Mammary epithelial cell (primary cell): Measurements from ENCODE around the gene TCF15.

Experiments used
- CTCF ChIP-seq, 2 donors: IDR thresholded peaks in 1 of 2; conservative IDR thresholded peaks in 1 of 2; 2 replicates each; pipeline ENCODE4 v1.5.1; 2011 to 2012; ENCODE audit warnings: inconsistent platforms in 2 of 2, low read length in 2 of 2, mild to moderate bottlenecking in 2 of 2, control low read depth in 1 of 2, low read depth in 1 of 2; ENCODE audit not compliant: insufficient read depth in 1 of 2; ENCODE audit errors: extremely low read depth in 1 of 2
- EZH2 ChIP-seq: IDR thresholded peaks from 2 replicates; pipeline ENCODE4 v1.6.1; 2012; ENCODE audit warnings: low read length, inconsistent platforms, borderline replicate concordance

DNA sequence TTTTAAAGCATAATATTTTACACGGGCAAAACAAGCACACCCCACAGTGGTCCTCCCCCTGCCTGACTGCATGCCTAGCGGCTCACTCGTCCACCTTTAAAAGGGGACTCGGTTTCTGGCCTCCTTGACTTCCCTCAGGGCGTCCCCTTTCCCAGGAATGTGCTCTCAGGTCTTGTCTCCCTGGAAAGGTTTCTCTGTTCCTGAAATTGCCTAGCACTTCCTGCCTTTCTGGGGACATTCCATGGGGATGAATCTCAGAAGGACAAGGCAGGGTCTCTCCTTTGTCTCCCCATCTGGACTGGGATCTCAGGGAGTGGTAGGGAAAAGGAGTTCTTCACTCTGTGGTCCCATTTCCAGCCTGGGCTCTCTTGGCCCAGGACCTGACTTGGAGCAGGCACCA lies 4.9 kb downstream of the TCF15 start:
- no peak for TF ChIP-seq CTCF (conservative IDR thresholded peaks at IDR 0.05 in 1 of 2, IDR thresholded peaks at IDR 0.05 in 1 of 2; ENCODE audit: extremely low read depth in 1 of 2, insufficient read depth in 1 of 2, low read depth in 1 of 2, low read length in 2 of 2)
- TF ChIP-seq EZH2: no peak
